Colon (tissue), 2 donors: ENCODE results near the gene GLYATL1.

ENCODE experiments used
- FAIRE-seq: peaks from 2 replicates; lab custom pipeline; 2012; peaks lifted over from hg19 to GRCh38; lab: Jason Lieb, UNC
- donor health status: control.
- donor health status: control.

The GLYATL1 gene

GRCh38 chr11:58939277-58939676 is at the start of gene GLYATL1:
Gene GLYATL1 (plus strand): TSS chr11:58939488. CDS start chr11:58947088, 7,600 bp downstream.
- FAIRE-seq = no peak

GRCh38 chr11:58893899-58894298 is 45.4 kb upstream of the GLYATL1 start:
- no peak for FAIRE-seq

- FAIRE-seq = no peak
These were observed 41.2 kb upstream of the GLYATL1 start for GRCh38 chr11:58898106-58898505.

GRCh38 chr11:58900479-58901420 is 38.5 kb upstream of the GLYATL1 start:
- FAIRE-seq = no peak

GRCh38 chr11:58902881-58903280 is 36.4 kb upstream of the GLYATL1 start:
- FAIRE-seq = no peak

- FAIRE-seq = no peak
These were observed 34.1 kb upstream of the GLYATL1 start for GRCh38 chr11:58905011-58905720.

GRCh38 chr11:58905721-58906547 is 33.4 kb upstream of the GLYATL1 start:
- no peak for FAIRE-seq

- no peak for FAIRE-seq
These were observed 31.5 kb upstream of the GLYATL1 start for GRCh38 chr11:58907780-58908179.

GRCh38 chr11:58912124-58912523 is 27.2 kb upstream of the GLYATL1 start:
- no peak for FAIRE-seq

- no peak for FAIRE-seq
These were observed 25.6 kb upstream of the GLYATL1 start for GRCh38 chr11:58913685-58914084.

- FAIRE-seq = no peak
These were observed 24.3 kb upstream of the GLYATL1 start for GRCh38 chr11:58914821-58915543.

GRCh38 chr11:58916637-58917036 is 22.7 kb upstream of the GLYATL1 start:
- FAIRE-seq = no peak

GRCh38 chr11:58917159-58917783 is 22.0 kb upstream of the GLYATL1 start:
- FAIRE-seq = no peak

- no peak for FAIRE-seq
These were observed 19.7 kb upstream of the GLYATL1 start for GRCh38 chr11:58919561-58919960.

GRCh38 chr11:58919980-58920379 is 19.3 kb upstream of the GLYATL1 start:
- no peak for FAIRE-seq

GRCh38 chr11:58921778-58922390 is 17.4 kb upstream of the GLYATL1 start:
- no peak for FAIRE-seq

GRCh38 chr11:58922479-58922878 is 16.8 kb upstream of the GLYATL1 start:
- no peak for FAIRE-seq

- no peak for FAIRE-seq
These were observed 15.9 kb upstream of the GLYATL1 start for GRCh38 chr11:58923300-58923788.

GRCh38 chr11:58924230-58924629 is 15.1 kb upstream of the GLYATL1 start:
- no peak for FAIRE-seq

GRCh38 chr11:58926251-58926650 is 13.0 kb upstream of the GLYATL1 start:
- no peak for FAIRE-seq

GRCh38 chr11:58926695-58927094 is 12.6 kb upstream of the GLYATL1 start:
- no peak for FAIRE-seq
